GM12878 (cell line): ENCODE results near the gene MTHFD2. TPM values are rescaled to one million over a fixed set of nuclear protein-coding genes. Genes with fewer than 3 reads are reported as not detected.

Source experiments
- EP300 ChIP-seq, 2 experiments: fragments of 150-350 bp in 1 of 2; IDR thresholded peaks; 2 replicates each; pipeline ENCODE4 v1.6.1; 2011 to 2012; ENCODE audit warnings: low read depth in 2 of 2, low read length in 2 of 2, borderline replicate concordance in 1 of 2, improper control_type of control experiment in 1 of 2, inconsistent platforms in 1 of 2; ENCODE audit not compliant: control insufficient read depth in 1 of 2
- EZH2 ChIP-seq: IDR thresholded peaks from 2 replicates; pipeline ENCODE4 v1.6.1; 2012; ENCODE audit warnings: low read depth, mild to moderate bottlenecking, control low read depth, inconsistent platforms, low read length, borderline replicate concordance; ENCODE audit not compliant: control insufficient read depth
- FOXM1 ChIP-seq: IDR thresholded peaks from 2 replicates; pipeline ENCODE4 v1.6.1; 2012; ENCODE audit warnings: low read depth, mild to moderate bottlenecking, inconsistent platforms, low read length, moderate library complexity
- HCFC1 ChIP-seq: fragments of 150-350 bp; IDR thresholded peaks from 2 replicates; pipeline ENCODE4 v1.6.1; 2014; ENCODE audit warnings: low read length
- MTA3 ChIP-seq: IDR thresholded peaks from 2 replicates; pipeline ENCODE4 v1.6.1; 2012; ENCODE audit warnings: low read length, inconsistent platforms, borderline replicate concordance
- MYC ChIP-seq: IDR thresholded peaks from 2 replicates; pipeline ENCODE4 v1.6.1; 2011; ENCODE audit warnings: mild to moderate bottlenecking, low read length, moderate library complexity, inconsistent platforms; ENCODE audit not compliant: insufficient read depth, insufficient replicate concordance, insufficient read length, severe bottlenecking
- NFYB ChIP-seq: IDR thresholded peaks from 2 replicates; pipeline ENCODE4 v1.6.1; 2011; ENCODE audit warnings: low read depth, mild to moderate bottlenecking, low read length, improper control_type of control experiment, moderate library complexity; ENCODE audit not compliant: insufficient read depth
- NR2C1 ChIP-seq: fragments of 450-650 bp; IDR thresholded peaks from 2 replicates; pipeline ENCODE4 v1.6.1; 2017; ENCODE audit warnings: antibody characterized with exemption, mild to moderate bottlenecking, moderate library complexity
- NRF1 ChIP-seq: conservative IDR thresholded peaks from 2 replicates; pipeline ENCODE4 v1.6.1; 2011; ENCODE audit warnings: mild to moderate bottlenecking, low read depth, low read length, improper control_type of control experiment
- POLR2AphosphoS2 ChIP-seq: IDR thresholded peaks from 2 replicates; pipeline ENCODE4 v1.6.1; 2011; ENCODE audit warnings: low read depth, mild to moderate bottlenecking, low read length, improper control_type of control experiment, moderate library complexity
- RB1 ChIP-seq: fragments of 450-650 bp; formaldehyde crosslinking; IDR thresholded peaks from 2 replicates; pipeline ENCODE4 v1.6.1; 2017; ENCODE audit warnings: mild to moderate bottlenecking, borderline replicate concordance
- SPI1 ChIP-seq: IDR thresholded peaks from 2 replicates; pipeline ENCODE4 v1.6.1; 2011; ENCODE audit warnings: low read depth, mild to moderate bottlenecking, low read length, moderate library complexity, borderline replicate concordance; ENCODE audit not compliant: insufficient read depth
- SREBF2 ChIP-seq: IDR thresholded peaks from 2 replicates; pipeline ENCODE4 v1.6.1; 2012; ENCODE audit warnings: mild to moderate bottlenecking, low read length
- SRF ChIP-seq, 2 experiments: IDR thresholded peaks; 2 replicates each; pipeline ENCODE4 v1.6.1; 2011; ENCODE audit warnings: low read depth in 2 of 2, low read length in 2 of 2, mild to moderate bottlenecking in 1 of 2, moderate library complexity in 1 of 2
- TBL1XR1 ChIP-seq: IDR thresholded peaks from 2 replicates; pipeline ENCODE4 v1.6.1; 2012; ENCODE audit warnings: low read depth, low read length, improper control_type of control experiment
- YBX1 ChIP-seq: fragments of 450-650 bp; IDR thresholded peaks from 2 replicates; pipeline ENCODE4 v1.6.1; 2016; ENCODE audit warnings: antibody characterized with exemption
- ZNF207 ChIP-seq: fragments of 450-650 bp; IDR thresholded peaks from 2 replicates; pipeline ENCODE4 v1.6.1; 2014; ENCODE audit warnings: antibody characterized with exemption, mild to moderate bottlenecking, borderline replicate concordance
- polyA plus RNA-seq, 11 experiments: library from polyadenylated mRNA; depleted of rRNA in 4 of 11; unstranded in 6 of 11; stranded (reverse) in 5 of 11; fragments of >200 nt; fragmentation: Nextera tagmentation in 4 of 11; fragmentation: Illumina TruSeq in 1 of 11; extraction: Ambion mirVana in 4 of 11; extraction: Trizol in 1 of 11; gene quantifications; 1 replicate in 1 of 11; 2 replicates in 10 of 11; pipeline versions ENCODE4 v1.2.1 to v1.2.3, GENCODE V29; 2011 to 2016; ENCODE audit warnings: inconsistent platforms in 2 of 11, missing spikeins in 2 of 11, low read depth in 1 of 11
- total RNA-seq, 4 experiments: library from RNA; depleted of rRNA in 3 of 4; stranded (reverse); fragments of >200 nt in 3 of 4; fragmentation: Illumina TruSeq in 1 of 4; extraction: Trizol in 1 of 4; gene quantifications; 2 replicates each; pipeline versions ENCODE4 v1.2.1 to v1.2.3, GENCODE V29; 2013 to 2021
- TF ChIP-seq, protein P1 (sequence below): fragments of 450-650 bp; IDR thresholded peaks from 2 replicates; pipeline ENCODE4 v1.6.1; 2017; ENCODE audit warnings: mild to moderate bottlenecking, moderate library complexity
- TF ChIP-seq, protein P2 (sequence below), 3 experiments: IDR thresholded peaks in 2 of 3; conservative IDR thresholded peaks in 1 of 3; 2 replicates each; pipeline ENCODE4 v1.5.1; 2011; ENCODE audit warnings: low read depth in 3 of 3, low read length in 3 of 3, mild to moderate bottlenecking in 3 of 3, control low read depth in 2 of 3, moderate library complexity in 2 of 3, inconsistent platforms in 1 of 3, mixed read lengths in 1 of 3; ENCODE audit not compliant: control insufficient read depth in 2 of 3, insufficient read depth in 1 of 3; ENCODE audit errors: extremely low read depth in 1 of 3
- TF ChIP-seq, protein P3 (sequence below): fragments of 450-650 bp; IDR thresholded peaks from 2 replicates; pipeline ENCODE4 v1.6.1; 2018; ENCODE audit warnings: mild to moderate bottlenecking, low read depth, moderate library complexity; ENCODE audit not compliant: partially characterized antibody

Gene MTHFD2
- total and polyA plus RNA-seq, 10 of the 15 experiments (the other 5 are each of a cell fraction or from before 2014, with no cell fraction given), result 128 to 292 (median 150) TPM

DNA sequence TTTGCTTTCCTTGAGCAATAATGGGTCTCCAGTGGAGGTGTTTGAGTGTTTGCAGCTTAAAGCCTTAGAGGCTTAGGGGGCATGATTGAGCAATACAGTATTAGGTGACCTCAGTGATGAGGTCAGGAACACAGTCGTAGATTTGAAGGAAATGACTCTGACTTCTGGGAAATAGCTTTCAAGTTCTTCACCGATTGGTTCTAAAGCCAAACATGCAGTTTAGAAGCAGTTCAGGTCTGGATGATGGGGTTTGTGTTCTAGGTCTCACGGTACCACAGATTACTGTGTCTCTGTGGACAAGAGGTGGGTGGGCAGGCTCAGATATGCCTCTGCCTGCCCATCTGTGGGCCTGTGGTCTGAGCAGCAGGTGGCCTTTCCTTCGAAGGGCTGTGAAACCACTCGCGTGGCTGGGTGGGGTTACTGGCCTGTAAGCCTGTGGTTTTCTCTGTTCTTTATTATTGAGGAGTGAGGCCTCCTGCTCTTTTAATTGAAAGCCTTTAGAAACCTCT lies 7.8 kb downstream of the MTHFD2 start (continued):
- TF ChIP-seq, protein P1, sequence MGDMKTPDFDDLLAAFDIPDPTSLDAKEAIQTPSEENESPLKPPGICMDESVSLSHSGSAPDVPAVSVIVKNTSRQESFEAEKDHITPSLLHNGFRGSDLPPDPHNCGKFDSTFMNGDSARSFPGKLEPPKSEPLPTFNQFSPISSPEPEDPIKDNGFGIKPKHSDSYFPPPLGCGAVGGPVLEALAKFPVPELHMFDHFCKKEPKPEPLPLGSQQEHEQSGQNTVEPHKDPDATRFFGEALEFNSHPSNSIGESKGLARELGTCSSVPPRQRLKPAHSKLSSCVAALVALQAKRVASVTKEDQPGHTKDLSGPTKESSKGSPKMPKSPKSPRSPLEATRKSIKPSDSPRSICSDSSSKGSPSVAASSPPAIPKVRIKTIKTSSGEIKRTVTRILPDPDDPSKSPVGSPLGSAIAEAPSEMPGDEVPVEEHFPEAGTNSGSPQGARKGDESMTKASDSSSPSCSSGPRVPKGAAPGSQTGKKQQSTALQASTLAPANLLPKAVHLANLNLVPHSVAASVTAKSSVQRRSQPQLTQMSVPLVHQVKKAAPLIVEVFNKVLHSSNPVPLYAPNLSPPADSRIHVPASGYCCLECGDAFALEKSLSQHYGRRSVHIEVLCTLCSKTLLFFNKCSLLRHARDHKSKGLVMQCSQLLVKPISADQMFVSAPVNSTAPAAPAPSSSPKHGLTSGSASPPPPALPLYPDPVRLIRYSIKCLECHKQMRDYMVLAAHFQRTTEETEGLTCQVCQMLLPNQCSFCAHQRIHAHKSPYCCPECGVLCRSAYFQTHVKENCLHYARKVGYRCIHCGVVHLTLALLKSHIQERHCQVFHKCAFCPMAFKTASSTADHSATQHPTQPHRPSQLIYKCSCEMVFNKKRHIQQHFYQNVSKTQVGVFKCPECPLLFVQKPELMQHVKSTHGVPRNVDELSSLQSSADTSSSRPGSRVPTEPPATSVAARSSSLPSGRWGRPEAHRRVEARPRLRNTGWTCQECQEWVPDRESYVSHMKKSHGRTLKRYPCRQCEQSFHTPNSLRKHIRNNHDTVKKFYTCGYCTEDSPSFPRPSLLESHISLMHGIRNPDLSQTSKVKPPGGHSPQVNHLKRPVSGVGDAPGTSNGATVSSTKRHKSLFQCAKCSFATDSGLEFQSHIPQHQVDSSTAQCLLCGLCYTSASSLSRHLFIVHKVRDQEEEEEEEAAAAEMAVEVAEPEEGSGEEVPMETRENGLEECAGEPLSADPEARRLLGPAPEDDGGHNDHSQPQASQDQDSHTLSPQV, result no peak
- TF ChIP-seq RB1 (0 out of 2 replicates have a peak, but pooled peaks have one; percentile 27), MTA3 (no peak; the same call in 1 of the 2 replicates), EP300 (IDR thresholded peaks at IDR 0.05; ENCODE audit: borderline replicate concordance in 1 of 2, control insufficient read depth in 1 of 2, low read depth in 2 of 2, low read length in 2 of 2) (0 out of 4 replicates have a peak, but pooled peaks have one; percentile 48 to 49), SPI1 (peak; percentile 13; the same call in 1 of the 2 replicates), NFYB (no peak), SREBF2 (no peak), POLR2AphosphoS2 (no peak), HCFC1 (no peak), EZH2 (no peak), NR2C1 (no peak), TBL1XR1 (no peak), SRF (IDR thresholded peaks at IDR 0.05; ENCODE audit: low read depth in 2 of 2, low read length in 2 of 2) (no peak), NRF1 (no peak), FOXM1 (0 out of 2 replicates have a peak, but pooled peaks have one; percentile 26), YBX1 (no peak), ZNF207 (0 out of 2 replicates have a peak, but pooled peaks have one; percentile 20), MYC (no peak)
- TF ChIP-seq, protein P2, sequence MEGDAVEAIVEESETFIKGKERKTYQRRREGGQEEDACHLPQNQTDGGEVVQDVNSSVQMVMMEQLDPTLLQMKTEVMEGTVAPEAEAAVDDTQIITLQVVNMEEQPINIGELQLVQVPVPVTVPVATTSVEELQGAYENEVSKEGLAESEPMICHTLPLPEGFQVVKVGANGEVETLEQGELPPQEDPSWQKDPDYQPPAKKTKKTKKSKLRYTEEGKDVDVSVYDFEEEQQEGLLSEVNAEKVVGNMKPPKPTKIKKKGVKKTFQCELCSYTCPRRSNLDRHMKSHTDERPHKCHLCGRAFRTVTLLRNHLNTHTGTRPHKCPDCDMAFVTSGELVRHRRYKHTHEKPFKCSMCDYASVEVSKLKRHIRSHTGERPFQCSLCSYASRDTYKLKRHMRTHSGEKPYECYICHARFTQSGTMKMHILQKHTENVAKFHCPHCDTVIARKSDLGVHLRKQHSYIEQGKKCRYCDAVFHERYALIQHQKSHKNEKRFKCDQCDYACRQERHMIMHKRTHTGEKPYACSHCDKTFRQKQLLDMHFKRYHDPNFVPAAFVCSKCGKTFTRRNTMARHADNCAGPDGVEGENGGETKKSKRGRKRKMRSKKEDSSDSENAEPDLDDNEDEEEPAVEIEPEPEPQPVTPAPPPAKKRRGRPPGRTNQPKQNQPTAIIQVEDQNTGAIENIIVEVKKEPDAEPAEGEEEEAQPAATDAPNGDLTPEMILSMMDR (IDR thresholded peaks at IDR 0.05 in 2 of 3, conservative IDR thresholded peaks at IDR 0.05 in 1 of 3; ENCODE audit: control insufficient read depth in 2 of 3, extremely low read depth in 1 of 3, insufficient read depth in 1 of 3, low read depth in 3 of 3, low read length in 3 of 3), result no peak
- TF ChIP-seq, protein P3, sequence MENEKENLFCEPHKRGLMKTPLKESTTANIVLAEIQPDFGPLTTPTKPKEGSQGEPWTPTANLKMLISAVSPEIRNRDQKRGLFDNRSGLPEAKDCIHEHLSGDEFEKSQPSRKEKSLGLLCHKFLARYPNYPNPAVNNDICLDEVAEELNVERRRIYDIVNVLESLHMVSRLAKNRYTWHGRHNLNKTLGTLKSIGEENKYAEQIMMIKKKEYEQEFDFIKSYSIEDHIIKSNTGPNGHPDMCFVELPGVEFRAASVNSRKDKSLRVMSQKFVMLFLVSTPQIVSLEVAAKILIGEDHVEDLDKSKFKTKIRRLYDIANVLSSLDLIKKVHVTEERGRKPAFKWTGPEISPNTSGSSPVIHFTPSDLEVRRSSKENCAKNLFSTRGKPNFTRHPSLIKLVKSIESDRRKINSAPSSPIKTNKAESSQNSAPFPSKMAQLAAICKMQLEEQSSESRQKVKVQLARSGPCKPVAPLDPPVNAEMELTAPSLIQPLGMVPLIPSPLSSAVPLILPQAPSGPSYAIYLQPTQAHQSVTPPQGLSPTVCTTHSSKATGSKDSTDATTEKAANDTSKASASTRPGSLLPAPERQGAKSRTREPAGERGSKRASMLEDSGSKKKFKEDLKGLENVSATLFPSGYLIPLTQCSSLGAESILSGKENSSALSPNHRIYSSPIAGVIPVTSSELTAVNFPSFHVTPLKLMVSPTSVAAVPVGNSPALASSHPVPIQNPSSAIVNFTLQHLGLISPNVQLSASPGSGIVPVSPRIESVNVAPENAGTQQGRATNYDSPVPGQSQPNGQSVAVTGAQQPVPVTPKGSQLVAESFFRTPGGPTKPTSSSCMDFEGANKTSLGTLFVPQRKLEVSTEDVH, result no peak
